HG03457 (cell line): ENCODE measurements around the gene PALD1.
"Not testable (repeated sequence)": the region's sequence is repeated elsewhere in the genome, so short reads cannot be mapped to it uniquely, and the experiment has no call there.

Experiments used
- ATAC-seq: cut with Tn5 transposase; IDR thresholded peaks from one replicate; pipeline ENCODE4 v1.9.1; 2021; ENCODE audit warnings: moderate number of reproducible peaks; ENCODE audit not compliant: unreplicated experiment

The PALD1 gene

GRCh38 chr10:70600512-70601395, 122.2 kb downstream of the PALD1 start:
- ATAC-seq: no peak

- ATAC-seq: no peak
Observed at GRCh38 chr10:70601746-70602145, 123.2 kb downstream of the PALD1 start.

GRCh38 chr10:70602665-70603448, 124.3 kb downstream of the PALD1 start, which contains the start of gene PRF1:
Gene PRF1, minus strand, starts transcription at chr10:70602741. Its CDS starts 1,839 bp downstream, at chr10:70600902.
- no peak for ATAC-seq

GRCh38 chr10:70603449-70603801, 124.9 kb downstream of the PALD1 start:
- ATAC-seq: no peak

- ATAC-seq: no peak
Observed at GRCh38 chr10:70604106-70604505, 125.5 kb downstream of the PALD1 start.

GRCh38 chr10:70605161-70605560, 126.6 kb downstream of the PALD1 start:
- no peak for ATAC-seq

- no peak for ATAC-seq
Observed at GRCh38 chr10:70607936-70608335, 129.4 kb downstream of the PALD1 start.

GRCh38 chr10:70613941-70614340, 135.4 kb downstream of the PALD1 start:
- no peak for ATAC-seq

- not testable (repeated sequence) for ATAC-seq
Observed at GRCh38 chr10:70614364-70614763, 135.8 kb downstream of the PALD1 start.

GRCh38 chr10:70615211-70615610, 136.6 kb downstream of the PALD1 start:
- no peak for ATAC-seq

GRCh38 chr10:70615784-70616522, 137.4 kb downstream of the PALD1 start:
- no peak for ATAC-seq

- no peak for ATAC-seq
Observed at GRCh38 chr10:70616761-70617160, 138.2 kb downstream of the PALD1 start.
